ENCODE data around the gene TMPRSS11B.
"Not testable (repeated sequence)": the region's sequence is repeated elsewhere in the genome, so short reads cannot be mapped to it uniquely, and the experiment has no call there.

The TMPRSS11B gene

GRCh38 chr4:68283714-68284113 is 38.2 kb upstream of the TMPRSS11B start:
- no peak for DNase-seq (ENCODE audit: low read depth in 1 of 2, low spot score in 1 of 2)
- Histone ChIP-seq H3K27me3 (ENCODE audit: insufficient read depth, poor library complexity, severe bottlenecking) (no peaks in the 10 kb centered on the region), H3K27ac (replicated peaks) (no peak overlapping the region), H3K4me3 (replicated peaks; ENCODE audit: insufficient read depth, low read length) (no peak overlapping the region)
- TF ChIP-seq POLR2AphosphoS5 (IDR thresholded peaks at IDR 0.05; ENCODE audit: low read depth) (no peak), GABPA (IDR thresholded peaks at IDR 0.05; ENCODE audit: low read depth) (no peak)

DNA sequence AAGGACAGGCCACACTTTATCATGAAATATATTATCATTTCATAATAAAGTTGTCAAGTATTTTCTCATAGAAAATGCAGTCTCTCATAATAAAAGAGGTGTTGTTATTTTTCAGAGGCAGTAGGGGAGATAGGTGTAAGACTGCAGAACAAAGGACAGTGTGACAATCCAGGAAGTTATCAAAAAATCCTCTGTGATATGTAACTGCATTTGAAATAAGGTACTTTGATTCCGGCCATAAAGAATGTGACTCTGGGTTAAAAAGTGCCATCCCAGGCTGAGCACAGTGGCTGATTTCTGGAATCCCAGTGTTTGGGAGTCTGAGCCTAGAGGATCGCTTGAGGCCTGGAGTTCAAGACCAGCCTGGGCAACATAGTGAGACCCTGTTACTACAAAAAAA is 37.6 kb upstream of the TMPRSS11B start:
- no peaks in the 10 kb centered on the region for H3K27me3 ChIP-seq (ENCODE audit: insufficient read depth, poor library complexity, severe bottlenecking)
- TF ChIP-seq POLR2AphosphoS5 (IDR thresholded peaks at IDR 0.05; ENCODE audit: low read depth) (no peak), REST (IDR thresholded peaks at IDR 0.05; ENCODE audit: insufficient replicate concordance, low read depth) (no peak), SPI1 (IDR thresholded peaks at IDR 0.05; ENCODE audit: borderline replicate concordance, low read depth) (no peak), GABPA (IDR thresholded peaks at IDR 0.05; ENCODE audit: low read depth) (no peak)
- TF ChIP-seq, protein P1, sequence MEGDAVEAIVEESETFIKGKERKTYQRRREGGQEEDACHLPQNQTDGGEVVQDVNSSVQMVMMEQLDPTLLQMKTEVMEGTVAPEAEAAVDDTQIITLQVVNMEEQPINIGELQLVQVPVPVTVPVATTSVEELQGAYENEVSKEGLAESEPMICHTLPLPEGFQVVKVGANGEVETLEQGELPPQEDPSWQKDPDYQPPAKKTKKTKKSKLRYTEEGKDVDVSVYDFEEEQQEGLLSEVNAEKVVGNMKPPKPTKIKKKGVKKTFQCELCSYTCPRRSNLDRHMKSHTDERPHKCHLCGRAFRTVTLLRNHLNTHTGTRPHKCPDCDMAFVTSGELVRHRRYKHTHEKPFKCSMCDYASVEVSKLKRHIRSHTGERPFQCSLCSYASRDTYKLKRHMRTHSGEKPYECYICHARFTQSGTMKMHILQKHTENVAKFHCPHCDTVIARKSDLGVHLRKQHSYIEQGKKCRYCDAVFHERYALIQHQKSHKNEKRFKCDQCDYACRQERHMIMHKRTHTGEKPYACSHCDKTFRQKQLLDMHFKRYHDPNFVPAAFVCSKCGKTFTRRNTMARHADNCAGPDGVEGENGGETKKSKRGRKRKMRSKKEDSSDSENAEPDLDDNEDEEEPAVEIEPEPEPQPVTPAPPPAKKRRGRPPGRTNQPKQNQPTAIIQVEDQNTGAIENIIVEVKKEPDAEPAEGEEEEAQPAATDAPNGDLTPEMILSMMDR (IDR thresholded peaks at IDR 0.05; ENCODE audit: insufficient read depth, low read length), result no peak
- no peak overlapping the region for H3K4me3 ChIP-seq (replicated peaks; ENCODE audit: insufficient read depth, low read length)
- DNase-seq (ENCODE audit: low read depth in 1 of 2, low spot score in 1 of 2), result no peak
- no peak overlapping the region for H3K27ac ChIP-seq (replicated peaks)

DNA sequence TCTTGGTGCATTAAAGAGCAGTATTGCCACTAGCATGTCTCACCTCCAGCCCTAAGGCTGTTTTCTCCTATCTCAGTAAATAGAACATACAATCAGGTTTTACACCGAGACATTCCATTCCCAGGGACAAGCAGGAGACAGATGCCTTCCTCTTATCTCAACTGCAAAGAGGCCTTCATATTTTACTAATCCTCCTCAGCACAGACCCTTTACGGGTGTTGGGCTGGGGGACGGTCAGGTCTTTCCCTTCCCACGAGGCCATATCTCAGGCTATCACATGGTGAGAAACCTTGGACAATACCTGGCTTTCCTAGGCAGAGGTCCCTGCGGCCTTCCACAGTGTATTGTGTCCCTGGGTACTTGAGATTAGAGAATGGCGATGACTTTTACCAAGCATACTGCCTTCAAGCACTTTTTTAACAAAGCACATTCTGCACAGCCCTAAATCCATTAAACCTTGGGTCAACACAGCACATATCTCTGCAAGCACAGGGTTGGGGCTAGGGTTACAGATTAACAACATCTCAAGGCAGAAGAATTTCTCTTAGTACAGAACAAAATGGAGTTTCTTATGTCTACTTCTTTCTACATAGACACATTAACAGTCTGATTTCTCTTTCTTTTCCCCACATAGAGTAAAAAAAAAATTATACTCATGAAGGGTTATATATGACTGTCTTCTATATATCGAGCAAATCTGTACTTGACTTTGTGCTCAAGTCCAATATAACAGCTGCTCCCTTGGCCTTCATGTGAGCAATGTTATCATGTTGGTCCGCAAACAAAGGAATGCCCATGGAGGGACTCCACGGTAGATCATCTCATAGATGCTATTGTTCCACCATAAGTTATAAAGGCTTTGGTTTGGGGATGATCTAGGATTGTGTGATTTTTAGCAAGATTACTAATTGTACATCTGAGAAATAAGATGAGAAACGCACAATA is 36.6 kb upstream of the TMPRSS11B start:
- H3K27me3 ChIP-seq (ENCODE audit: insufficient read depth, poor library complexity, severe bottlenecking); DNase-seq (ENCODE audit: low read depth in 1 of 2, low spot score in 1 of 2); H3K4me3 ChIP-seq (replicated peaks; ENCODE audit: insufficient read depth, low read length); H3K27ac ChIP-seq (replicated peaks): not testable (repeated sequence)

GRCh38 chr4:68278029-68278428 is 32.5 kb upstream of the TMPRSS11B start:
- DNase-seq (ENCODE audit: low read depth in 1 of 2, low spot score in 1 of 2), result no peak
- no peak overlapping the region for H3K27ac ChIP-seq (replicated peaks)
- TF ChIP-seq SPI1 (IDR thresholded peaks at IDR 0.05; ENCODE audit: borderline replicate concordance, low read depth), result no peak
- TF ChIP-seq GABPA (IDR thresholded peaks at IDR 0.05; ENCODE audit: low read depth), result no peak
- TF ChIP-seq, protein P1 (IDR thresholded peaks at IDR 0.05; ENCODE audit: insufficient read depth, low read length), result no peak
- TF ChIP-seq POLR2AphosphoS5 (IDR thresholded peaks at IDR 0.05; ENCODE audit: low read depth), result no peak
- TF ChIP-seq REST (IDR thresholded peaks at IDR 0.05; ENCODE audit: insufficient replicate concordance, low read depth), result no peak
- H3K27me3 ChIP-seq (ENCODE audit: insufficient read depth, poor library complexity, severe bottlenecking), result no peaks in the 10 kb centered on the region
- H3K4me3 ChIP-seq (replicated peaks; ENCODE audit: insufficient read depth, low read length), result no peak overlapping the region

Measured in HL-60 (cell line).